Esophagus muscularis mucosa (tissue), 4 donors: Measurements from ENCODE around the gene LAG3. TPM values are rescaled to one million over a fixed set of nuclear protein-coding genes. Genes with fewer than 3 reads are reported as not detected.
"Not testable (repeated sequence)": the region's sequence is repeated elsewhere in the genome, so short reads cannot be mapped to it uniquely, and the experiment has no call there.

ENCODE experiments used
- DNase-seq: peaks from one replicate; pipeline ENCODE4 v3.0.0-alpha.2; 2017; ENCODE audit errors: extremely low spot score
- H3K27ac ChIP-seq, 4 donors: fragments of 200-600 bp; sonication (generic); replicated peaks in 1 of 4; 1 replicate in 3 of 4; 2 replicates in 1 of 4; pipeline ENCODE4 v1.5.1; 2016 to 2019; ENCODE audit warnings: mild to moderate bottlenecking in 1 of 4
- H3K27me3 ChIP-seq, 4 donors: fragments of 200-600 bp; sonication (generic); one replicate each; pipeline versions ENCODE4 v1.5.1 to v1.6.0; 2016 to 2019
- H3K36me3 ChIP-seq, 4 donors: fragments of 200-600 bp; sonication (generic); one replicate each; pipeline ENCODE4 v1.5.1; 2016 to 2019
- H3K4me1 ChIP-seq, 4 donors: fragments of 200-600 bp; sonication (generic); one replicate each; pipeline ENCODE4 v1.5.1; 2016 to 2019
- H3K4me3 ChIP-seq, 4 donors: fragments of 200-600 bp; sonication (generic); 1 replicate in 2 of 4; 2 replicates in 2 of 4; pipeline ENCODE4 v1.5.1; 2016 to 2019; ENCODE audit warnings: mild to moderate bottlenecking in 4 of 4, moderate library complexity in 1 of 4
- H3K9me3 ChIP-seq, 4 donors: fragments of 200-600 bp; sonication (generic); 1 replicate in 3 of 4; 2 replicates in 1 of 4; pipeline ENCODE4 v1.5.1; 2016 to 2019
- EP300 ChIP-seq: sonication (generic); formaldehyde crosslinking; IDR thresholded peaks from one replicate; pipeline ENCODE4 v1.6.1; 2017; ENCODE audit warnings: antibody characterized with exemption
- POLR2A ChIP-seq: fragments of 450-650 bp; IDR thresholded peaks from one replicate; pipeline ENCODE4 v1.6.1; 2017; ENCODE audit warnings: antibody characterized with exemption, moderate library complexity, mild to moderate bottlenecking, low read depth
- POLR2AphosphoS5 ChIP-seq, 2 donors: sonication (generic); formaldehyde crosslinking; IDR thresholded peaks; one replicate each; pipeline ENCODE4 v1.6.1; 2017; ENCODE audit warnings: antibody characterized with exemption in 2 of 2
- WGBS: methylation state at CpG from one replicate; pipeline ENCODE4 v1.1.5; 2018; 5-methylcytosine and 5-hydroxymethylcytosine counted together
- intact Hi-C: fragments of 100-400 bp; cut with DNase I; formaldehyde crosslinking; loops from one replicate; pipeline ENCODE4 v1.15.1; 2023
- total RNA-seq, 4 donors: library from RNA; depleted of rRNA; stranded (reverse); fragments of >200 nt; gene quantifications; one replicate each; pipeline versions ENCODE4 v1.1.0 to v1.2.1, GENCODE V29; 2016
- TF ChIP-seq, protein P1 (sequence below), 3 experiments: fragments of 200-600 bp in 2 of 3; fragments of 450-650 bp in 1 of 3; sonication (generic) in 2 of 3; IDR thresholded peaks; one replicate each; pipeline ENCODE4 v1.5.1; 2017 to 2019; ENCODE audit warnings: antibody characterized with exemption in 3 of 3, mild to moderate bottlenecking in 2 of 3, moderate library complexity in 1 of 3

Gene LAG3
- total RNA-seq, 4 donors from 2014 or later, result 1.7 to 4.0 (median 2.9) TPM

GRCh38 chr12:6736754-6737153 is 35.6 kb upstream of the LAG3 start:
- Histone ChIP-seq H3K27me3 (no peaks in the 10 kb centered on the region), H3K9me3 (no peaks in the 10 kb centered on the region), H3K4me3 (no peak overlapping the region), H3K4me1 (peaks cover 7 to 13% (median 10%) of the 10 kb centered on the region in 4 donors), H3K36me3 (peaks cover 3 to 28% (median 16%) of the 10 kb centered on the region in 4 donors), H3K27ac (peak overlapping the region in 1 of 4 donors; percentile 50)
- TF ChIP-seq EP300 (no peak), POLR2AphosphoS5 (IDR thresholded peaks at IDR 0.05) (no peak), POLR2A (no peak)
- TF ChIP-seq, protein P1, sequence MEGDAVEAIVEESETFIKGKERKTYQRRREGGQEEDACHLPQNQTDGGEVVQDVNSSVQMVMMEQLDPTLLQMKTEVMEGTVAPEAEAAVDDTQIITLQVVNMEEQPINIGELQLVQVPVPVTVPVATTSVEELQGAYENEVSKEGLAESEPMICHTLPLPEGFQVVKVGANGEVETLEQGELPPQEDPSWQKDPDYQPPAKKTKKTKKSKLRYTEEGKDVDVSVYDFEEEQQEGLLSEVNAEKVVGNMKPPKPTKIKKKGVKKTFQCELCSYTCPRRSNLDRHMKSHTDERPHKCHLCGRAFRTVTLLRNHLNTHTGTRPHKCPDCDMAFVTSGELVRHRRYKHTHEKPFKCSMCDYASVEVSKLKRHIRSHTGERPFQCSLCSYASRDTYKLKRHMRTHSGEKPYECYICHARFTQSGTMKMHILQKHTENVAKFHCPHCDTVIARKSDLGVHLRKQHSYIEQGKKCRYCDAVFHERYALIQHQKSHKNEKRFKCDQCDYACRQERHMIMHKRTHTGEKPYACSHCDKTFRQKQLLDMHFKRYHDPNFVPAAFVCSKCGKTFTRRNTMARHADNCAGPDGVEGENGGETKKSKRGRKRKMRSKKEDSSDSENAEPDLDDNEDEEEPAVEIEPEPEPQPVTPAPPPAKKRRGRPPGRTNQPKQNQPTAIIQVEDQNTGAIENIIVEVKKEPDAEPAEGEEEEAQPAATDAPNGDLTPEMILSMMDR (IDR thresholded peaks at IDR 0.05), result no peak
- DNase-seq, result no peak
- intact Hi-C loops, result loop anchor here (5.0 kb wide), 1 partner anchor 41 kb away; no protein-coding TSS in a partner anchor
- 92% methylated on average over 5 of the region's 5 CpGs for WGBS

DNA sequence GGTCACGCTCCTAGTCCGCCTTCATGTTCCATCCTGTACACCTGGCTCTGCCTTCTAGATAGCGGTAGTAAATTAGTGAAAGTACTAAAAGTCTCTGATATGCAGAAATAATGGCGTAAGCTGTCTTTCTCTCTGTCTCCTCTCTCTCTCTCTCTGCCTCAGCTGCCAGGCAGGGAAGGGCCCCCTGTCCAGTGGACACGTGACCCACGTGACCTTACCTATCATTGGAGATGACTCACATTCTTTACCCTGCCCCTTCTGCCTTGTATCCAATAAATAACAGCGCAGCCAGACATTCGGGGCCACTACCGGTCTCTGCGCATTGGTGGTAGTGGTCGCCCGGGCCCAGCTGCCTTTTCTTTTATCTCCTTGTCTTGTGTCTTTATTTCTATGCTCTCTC is 30.2 kb upstream of the LAG3 start:
- 73% methylated on average over 12 of the region's 12 CpGs for WGBS
- H3K27ac ChIP-seq, H3K27me3 ChIP-seq, intact Hi-C loops, H3K9me3 ChIP-seq, DNase-seq, H3K4me3 ChIP-seq, H3K4me1 ChIP-seq: not testable (repeated sequence)
- H3K36me3 ChIP-seq, result peaks cover 4 to 13% (median 10%) of the 10 kb centered on the region in 4 donors

- DNase-seq, result no peak
- no peaks in the 10 kb centered on the region for H3K4me1 ChIP-seq
- 92% methylated on average over 3 of the region's 3 CpGs for WGBS
- no peak overlapping the region for H3K27ac ChIP-seq
- H3K4me3 ChIP-seq, result no peak overlapping the region
- intact Hi-C loops, result no loop called here
- TF ChIP-seq, protein P1 (IDR thresholded peaks at IDR 0.05), result no peak
- no peaks in the 10 kb centered on the region for H3K9me3 ChIP-seq
- peaks cover 11 to 20% (median 18%) of the 10 kb centered on the region in 4 donors for H3K36me3 ChIP-seq
- H3K27me3 ChIP-seq, result no peaks in the 10 kb centered on the region
These were observed 29.5 kb upstream of the LAG3 start for GRCh38 chr12:6742834-6743233.

DNA sequence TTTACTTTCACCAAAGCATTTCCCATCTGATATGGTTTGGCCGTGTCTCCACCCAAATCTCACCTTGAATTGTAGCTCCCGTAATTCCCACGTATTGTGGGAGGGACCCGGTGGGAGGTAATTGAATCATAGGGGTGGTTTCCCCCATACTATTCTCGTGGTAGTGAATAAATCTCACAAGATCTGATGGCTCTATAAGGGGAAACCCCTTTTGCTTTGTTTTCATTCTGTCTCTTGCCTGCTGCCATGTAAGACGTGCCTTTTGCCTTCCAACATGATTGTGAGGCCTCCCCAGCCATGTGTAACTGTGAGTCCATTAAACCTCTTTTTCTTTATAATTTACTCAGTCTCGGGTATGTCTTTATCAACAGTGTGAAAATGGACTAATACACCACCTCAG is 29.0 kb upstream of the LAG3 start:
- DNase-seq, H3K4me1 ChIP-seq, H3K27me3 ChIP-seq, H3K9me3 ChIP-seq, H3K4me3 ChIP-seq, intact Hi-C loops, H3K27ac ChIP-seq: not testable (repeated sequence)
- WGBS, result 76% methylated on average over 7 of the region's 7 CpGs
- H3K36me3 ChIP-seq, result peaks cover 16 to 25% (median 22%) of the 10 kb centered on the region in 4 donors

DNA sequence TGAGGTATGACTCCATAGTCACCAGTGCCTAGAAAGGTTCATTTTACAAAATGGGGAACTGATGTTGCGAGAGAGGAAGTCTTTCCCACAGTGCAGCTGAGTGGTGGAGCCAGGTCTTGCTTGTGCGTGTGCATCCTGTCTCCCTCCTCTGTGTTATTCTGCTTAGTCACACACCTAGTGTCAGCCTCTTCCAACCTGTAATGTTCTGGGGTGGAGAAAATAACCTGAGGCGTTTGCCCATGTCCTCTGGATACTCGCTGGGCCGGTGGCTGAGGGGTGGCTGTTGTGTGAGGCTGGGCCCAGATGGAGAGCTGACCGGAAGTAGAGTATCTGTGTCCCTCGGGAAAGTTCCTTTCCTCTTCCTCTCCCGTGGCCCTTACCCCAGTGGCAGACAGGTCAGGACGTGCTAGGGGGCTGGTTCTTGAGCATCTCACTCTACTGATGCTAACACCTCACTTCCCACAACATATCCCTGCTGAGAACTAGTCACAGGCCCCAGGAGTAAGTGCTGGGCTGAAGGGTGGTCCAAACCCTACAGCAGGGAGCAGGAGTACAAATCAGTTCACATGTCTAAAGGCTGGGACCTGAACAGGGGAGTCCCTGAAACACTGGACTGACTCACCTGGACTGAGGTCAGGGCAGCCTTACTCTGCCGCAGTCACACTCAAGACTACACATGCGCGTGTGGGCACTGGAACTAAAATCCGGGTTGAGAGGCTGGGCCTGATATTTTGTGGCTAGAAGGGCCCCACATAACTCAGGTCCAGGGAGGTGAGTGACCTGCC is 26.4 kb upstream of the LAG3 start:
- Histone ChIP-seq H3K4me1 (peaks cover 0 to 9% (median 4%) of the 10 kb centered on the region in 4 donors), H3K9me3 (no peaks in the 10 kb centered on the region), H3K36me3 (peaks cover 40 to 51% (median 49%) of the 10 kb centered on the region in 4 donors), H3K27me3 (no peaks in the 10 kb centered on the region), H3K27ac (peak overlapping the region in 2 of 4 donors; percentile 12 to 45), H3K4me3 (no peak overlapping the region)
- no peak for DNase-seq
- intact Hi-C loops, result no loop called here
- WGBS, result 56% methylated on average over 7 of the region's 13 CpGs
- no peak for TF ChIP-seq EP300
- TF ChIP-seq POLR2AphosphoS5 (IDR thresholded peaks at IDR 0.05), result peak in 1 of 2 donors; percentile 8

DNA sequence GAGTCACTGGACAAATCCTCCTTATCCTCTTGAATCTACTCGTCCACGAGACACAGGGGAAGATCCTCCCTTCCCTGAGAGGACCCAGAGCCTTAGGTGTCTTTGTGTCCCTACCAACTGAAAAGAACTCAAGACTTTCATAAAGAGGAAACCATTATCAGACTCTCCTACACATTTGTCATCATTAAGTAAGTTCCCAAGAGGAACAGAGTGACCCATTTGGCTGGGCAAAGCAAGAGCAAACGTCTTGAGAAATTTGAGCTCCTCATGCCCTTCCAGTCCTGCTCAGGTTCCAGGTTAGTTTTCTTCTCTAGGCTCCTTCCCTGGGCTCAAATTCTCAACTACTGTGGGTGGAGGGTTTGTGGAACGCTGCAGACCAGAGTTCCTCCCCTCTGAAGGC is 25.1 kb upstream of the LAG3 start:
- 67% methylated on average over 4 of the region's 4 CpGs for WGBS
- Histone ChIP-seq H3K9me3 (no peaks in the 10 kb centered on the region), H3K4me3 (no peak overlapping the region), H3K27me3 (no peaks in the 10 kb centered on the region), H3K27ac (no peak overlapping the region), H3K4me1 (peaks cover 8 to 22% (median 16%) of the 10 kb centered on the region in 4 donors), H3K36me3 (peaks cover 46 to 62% (median 58%) of the 10 kb centered on the region in 4 donors)
- DNase-seq, result no peak
- intact Hi-C loops, result no loop called here
- no peak for TF ChIP-seq EP300
- TF ChIP-seq POLR2A, result no peak
- TF ChIP-seq POLR2AphosphoS5 (IDR thresholded peaks at IDR 0.05), result no peak
- TF ChIP-seq, protein P1 (IDR thresholded peaks at IDR 0.05), result no peak
